GM19043 (cell line): ENCODE data around the gene OR2AG1.

Experiments used
- ATAC-seq: cut with Tn5 transposase; IDR thresholded peaks from one replicate; pipeline ENCODE4 v1.9.1; 2021; ENCODE audit warnings: low read depth; ENCODE audit not compliant: unreplicated experiment

The OR2AG1 gene

DNA sequence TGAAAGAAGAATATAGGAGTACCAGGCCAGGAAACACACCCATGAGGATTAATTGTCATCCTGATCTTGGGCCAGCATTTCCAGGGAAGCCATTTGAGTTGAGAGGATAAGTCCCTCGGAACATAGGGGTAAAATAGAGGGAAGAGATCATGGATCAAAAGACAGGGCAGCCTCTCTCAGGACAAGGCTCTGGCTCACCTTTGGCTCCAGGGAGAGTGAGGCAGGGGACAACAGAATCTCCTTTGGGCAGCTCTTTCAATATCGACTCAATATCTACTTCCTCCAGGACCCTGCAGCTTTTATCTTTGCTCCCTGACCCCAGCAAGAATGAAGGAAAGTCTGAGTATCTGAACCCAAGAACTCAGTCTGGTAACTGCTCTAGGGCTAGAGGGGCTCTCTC lies at the start of gene OR2AG1:
OR2AG1 (plus strand) TSS at position 301 of the 400 bp plus-strand sequence. CDS start 2,018 bp downstream, outside the sequence.
- ATAC-seq = no peak

GRCh38 chr11:6733326-6734275 lies 49.2 kb upstream of the OR2AG1 start:
- ATAC-seq = no peak

- no peak for ATAC-seq
Observed at GRCh38 chr11:6734616-6735015, 48.2 kb upstream of the OR2AG1 start.

DNA sequence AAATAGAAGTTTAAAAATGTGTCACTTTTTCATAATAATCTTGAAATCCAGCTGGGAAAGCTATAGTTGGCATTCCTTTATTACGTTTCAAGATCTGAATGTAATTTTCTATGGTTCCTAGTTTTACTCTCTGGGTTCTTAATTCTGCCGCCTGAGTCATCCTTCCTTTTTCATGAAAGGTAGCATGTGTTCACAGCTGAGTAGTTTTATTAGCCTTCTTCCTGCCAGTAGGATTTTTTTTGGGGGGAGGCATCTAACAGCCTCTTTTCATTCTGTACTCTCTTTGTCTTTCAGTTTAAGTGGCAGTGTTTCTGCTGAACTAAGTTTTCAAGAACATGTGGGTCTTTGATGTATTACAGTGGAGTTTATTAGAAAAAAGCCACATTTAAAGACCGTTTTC lies 47.5 kb upstream of the OR2AG1 start:
- ATAC-seq = no peak

DNA sequence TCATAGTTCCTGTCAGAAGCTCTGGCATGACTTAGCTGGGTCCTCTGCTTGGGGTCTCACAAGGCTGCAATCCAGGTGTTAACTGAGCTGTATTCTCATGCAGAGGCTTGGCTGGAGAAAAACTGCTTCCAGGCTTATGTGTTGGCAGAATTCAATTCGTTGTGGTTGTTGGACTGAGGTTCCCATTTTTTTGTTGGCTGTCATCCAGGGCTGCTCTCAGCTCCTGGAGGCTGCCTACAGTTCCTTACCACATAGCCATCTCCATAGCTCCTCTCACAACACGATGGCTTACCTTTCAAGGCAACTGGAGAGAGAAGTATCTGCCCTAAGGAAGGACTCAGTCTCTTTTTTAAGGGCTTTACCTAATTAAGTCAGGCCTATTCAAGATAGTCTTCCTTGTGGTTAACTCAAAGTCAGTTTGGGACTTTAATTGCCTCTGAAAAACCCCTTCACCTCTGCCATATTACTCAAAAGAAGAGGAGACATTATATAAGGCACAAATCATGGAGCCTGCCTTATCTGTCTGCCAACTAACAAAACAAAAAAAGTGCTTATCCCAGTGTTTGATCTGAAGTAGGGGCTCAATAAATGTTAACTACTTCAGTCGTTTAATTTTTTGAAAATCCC lies 46.2 kb upstream of the OR2AG1 start:
- no peak for ATAC-seq

- peak; percentile 78 for ATAC-seq
Observed at GRCh38 chr11:6737872-6738466, 44.9 kb upstream of the OR2AG1 start.

- no peak for ATAC-seq
Observed at GRCh38 chr11:6738590-6738989, 44.2 kb upstream of the OR2AG1 start.

DNA sequence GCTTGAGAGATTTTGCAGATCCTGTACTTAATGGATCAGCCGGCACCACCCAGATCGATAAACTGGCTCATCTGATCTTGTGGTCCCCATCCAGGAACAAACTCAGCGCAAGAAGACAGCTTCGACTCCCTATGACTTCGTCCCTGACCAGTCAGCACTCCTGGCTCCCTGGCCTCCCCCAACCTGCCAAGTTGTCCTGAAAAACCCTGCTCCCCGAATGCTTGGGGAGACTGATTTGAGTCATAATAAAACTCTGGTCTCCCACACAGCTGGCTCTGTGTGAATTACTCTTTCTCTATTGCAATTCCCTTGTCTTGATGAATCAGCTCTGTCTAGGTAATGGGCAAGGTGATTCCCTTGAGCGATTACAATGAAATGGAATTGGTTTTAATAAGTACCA lies 40.6 kb upstream of the OR2AG1 start:
- no peak for ATAC-seq

DNA sequence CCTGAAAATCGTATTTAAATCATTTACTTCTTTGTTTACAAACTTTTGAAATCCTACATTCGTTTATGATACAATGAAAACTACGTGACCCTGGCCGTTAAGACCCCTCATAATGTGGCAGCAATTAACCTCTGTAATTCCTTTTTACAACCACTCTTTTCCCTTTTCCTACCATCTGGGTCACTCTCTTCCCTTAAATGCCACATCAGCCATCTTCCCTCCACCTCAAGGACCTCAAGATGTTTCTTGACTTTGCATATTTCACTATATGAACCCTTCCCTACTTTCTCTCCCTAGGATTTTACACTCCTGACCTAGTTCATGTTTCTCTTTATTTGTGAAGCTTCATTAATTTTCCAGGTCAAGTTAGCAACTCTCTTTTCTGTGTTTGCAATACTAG lies 37.8 kb upstream of the OR2AG1 start:
- ATAC-seq = no peak

- peak; percentile 73 for ATAC-seq
Observed at GRCh38 chr11:6745465-6746015, 37.3 kb upstream of the OR2AG1 start.

DNA sequence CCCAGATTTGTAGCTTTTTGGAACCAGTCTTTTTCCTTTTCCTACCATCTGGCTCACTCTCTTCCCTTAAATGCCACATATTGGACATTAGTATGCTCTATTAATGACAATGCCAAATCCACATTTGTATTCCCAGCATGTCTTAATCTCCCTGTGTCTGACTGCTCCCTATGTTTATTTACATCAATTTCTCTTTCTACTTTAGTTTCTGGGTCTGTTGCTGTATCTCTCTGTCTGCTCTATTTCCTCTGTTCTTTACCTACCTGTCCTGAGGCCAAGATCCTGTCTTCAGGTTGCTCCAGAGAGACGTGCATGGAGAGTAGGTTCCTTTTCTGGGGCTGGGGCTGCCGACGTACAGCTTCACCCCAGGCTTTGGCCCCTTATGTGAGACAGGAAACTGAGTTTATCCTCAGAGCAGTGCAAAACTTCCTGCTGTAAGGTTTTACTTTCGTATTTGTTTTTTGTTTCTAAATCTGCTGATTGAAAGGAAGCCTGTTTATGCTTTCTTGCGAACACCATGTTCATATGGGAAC lies 36.7 kb upstream of the OR2AG1 start:
- peak; percentile 63 for ATAC-seq

DNA sequence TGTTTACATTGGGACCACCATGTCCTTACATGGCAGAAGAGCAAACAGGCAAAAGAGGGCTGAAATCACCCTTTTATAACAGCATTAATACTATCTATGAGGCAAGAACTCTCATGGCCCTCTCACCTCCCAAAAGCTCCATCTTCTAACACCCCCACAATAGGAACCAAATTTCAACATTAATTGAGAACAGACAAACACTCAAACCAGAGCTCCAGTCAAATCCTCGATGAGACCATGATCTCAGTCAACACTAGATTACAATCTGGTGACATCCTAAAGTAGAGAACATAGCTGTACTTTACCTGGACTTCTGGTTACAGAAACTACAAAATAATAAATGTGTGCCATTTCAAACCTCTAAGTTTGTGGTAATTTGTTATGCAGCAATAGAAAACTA lies 36.2 kb upstream of the OR2AG1 start:
- peak; percentile 4 for ATAC-seq

GRCh38 chr11:6747097-6747668 lies 35.6 kb upstream of the OR2AG1 start:
- ATAC-seq = no peak

DNA sequence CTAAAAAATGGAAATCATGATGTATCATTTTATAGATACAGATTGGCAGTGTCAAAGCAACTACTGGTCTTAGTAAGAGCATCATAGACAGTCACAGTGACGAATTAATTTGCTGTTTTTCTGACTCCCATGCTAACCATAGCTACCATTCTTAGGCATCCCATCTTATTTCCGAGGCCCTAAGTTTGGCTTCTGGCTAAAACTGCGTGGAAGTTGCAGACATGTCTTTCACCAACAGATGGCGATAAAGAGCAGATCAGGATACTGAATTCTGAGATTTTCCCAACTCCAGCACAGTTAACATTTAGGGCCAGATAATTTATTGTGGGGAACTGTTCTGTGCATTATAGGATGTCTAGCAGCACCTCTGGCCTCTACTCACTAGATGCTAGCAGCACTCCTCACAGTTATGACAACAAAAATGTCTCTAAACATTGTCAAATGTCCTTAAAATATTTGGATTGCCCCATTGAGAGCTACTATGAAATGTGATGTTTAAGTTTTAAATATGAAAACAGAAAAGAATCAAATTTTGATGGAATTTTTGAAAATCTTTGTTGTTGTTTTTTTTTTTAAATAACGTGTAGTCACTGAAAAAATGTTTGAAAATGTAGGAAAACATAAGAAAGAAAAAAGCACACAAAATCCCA lies 27.4 kb upstream of the OR2AG1 start:
- no peak for ATAC-seq

GRCh38 chr11:6755953-6756347 lies 26.9 kb upstream of the OR2AG1 start:
- ATAC-seq = no peak

DNA sequence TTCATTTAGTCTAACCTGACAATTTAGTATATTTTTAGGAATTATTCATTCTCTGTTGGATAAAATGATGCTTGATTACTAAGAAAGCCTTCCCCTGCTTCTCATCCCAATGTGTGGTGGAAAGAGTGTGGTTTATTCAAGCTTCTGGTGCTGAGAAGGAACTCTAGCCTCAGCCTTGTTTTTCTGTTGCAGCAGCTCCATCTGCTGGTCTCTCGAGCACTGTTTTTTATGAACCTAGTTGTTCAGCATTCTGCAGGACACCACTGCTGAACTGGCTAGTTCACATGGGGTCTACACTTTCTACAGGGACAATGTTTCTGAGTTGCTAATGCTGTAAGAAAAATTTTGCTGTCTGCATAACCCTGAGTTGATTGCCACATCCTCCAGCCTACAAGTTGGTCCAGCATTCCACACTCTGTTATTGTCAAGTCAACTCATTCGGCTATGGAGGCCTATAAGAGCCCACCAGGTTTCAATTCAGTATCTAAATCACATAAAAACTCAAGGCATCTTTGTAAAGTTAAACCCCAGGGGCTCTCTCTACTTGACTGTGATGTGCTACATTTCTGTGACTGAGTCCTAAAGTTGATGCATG lies 25.4 kb upstream of the OR2AG1 start:
- peak; percentile 90 for ATAC-seq

GRCh38 chr11:6771926-6772893 lies 10.6 kb upstream of the OR2AG1 start, which contains the start of gene OR2AG2:
OR2AG2 (minus strand) TSS chr11:6771976; CDS start chr11:6768957, 3,019 bp downstream.
- peak; percentile 94 for ATAC-seq

GRCh38 chr11:6778518-6778917 lies 4.3 kb upstream of the OR2AG1 start:
- ATAC-seq = no peak
